Glutamatergic neuron (in vitro differentiated cells): ENCODE measurements around the gene RTN4RL2. TPM values are rescaled to one million over a fixed set of nuclear protein-coding genes. Genes with fewer than 3 reads are reported as not detected.

Experiments used
- DNase-seq: peaks from one replicate; pipeline ENCODE4 v3.0.0; 2022
- H3K27ac Mint-ChIP-seq: one replicate; pipeline ENCODE4 v1.8.0; 2020; ENCODE audit warnings: mild to moderate bottlenecking, mixed read lengths, inconsistent platforms; ENCODE audit not compliant: unreplicated experiment
- H3K27me3 Mint-ChIP-seq: one replicate; pipeline ENCODE4 v1.8.0; 2020; ENCODE audit warnings: mild to moderate bottlenecking, moderate library complexity, mixed read lengths, inconsistent platforms; ENCODE audit not compliant: unreplicated experiment
- H3K36me3 Mint-ChIP-seq: one replicate; pipeline ENCODE4 v1.8.0; 2020; ENCODE audit warnings: mild to moderate bottlenecking, mixed read lengths, inconsistent platforms; ENCODE audit not compliant: unreplicated experiment
- H3K4me1 Mint-ChIP-seq: one replicate; pipeline ENCODE4 v1.8.0; 2020; ENCODE audit warnings: mild to moderate bottlenecking, low read depth, mixed read lengths, inconsistent platforms; ENCODE audit not compliant: unreplicated experiment
- H3K4me3 Mint-ChIP-seq: one replicate; pipeline ENCODE4 v1.8.0; 2020; ENCODE audit warnings: mild to moderate bottlenecking, mixed read lengths, inconsistent platforms; ENCODE audit not compliant: unreplicated experiment
- H3K9me3 Mint-ChIP-seq: one replicate; pipeline ENCODE4 v1.8.0; 2020; ENCODE audit warnings: mild to moderate bottlenecking, moderate library complexity, mixed read lengths, inconsistent platforms; ENCODE audit not compliant: unreplicated experiment
- total RNA-seq: library from RNA; stranded (reverse); fragmentation: NEBNext Ultra II Directional; extraction: Animal tissue kit (Norgen Biotek cat#: 25700); gene quantifications from one replicate; pipeline ENCODE4 v1.2.1, GENCODE V29; 2021; ENCODE audit not compliant: unreplicated experiment
- TF ChIP-seq, protein P1 (sequence below): fragments of 200-600 bp; sonication (generic); IDR thresholded peaks from one replicate; pipeline ENCODE4 v1.5.0; 2021; ENCODE audit not compliant: partially characterized antibody, unreplicated experiment

RTN4RL2 gene
- total RNA-seq, 1 donor from 2014 or later: 119 TPM

DNA sequence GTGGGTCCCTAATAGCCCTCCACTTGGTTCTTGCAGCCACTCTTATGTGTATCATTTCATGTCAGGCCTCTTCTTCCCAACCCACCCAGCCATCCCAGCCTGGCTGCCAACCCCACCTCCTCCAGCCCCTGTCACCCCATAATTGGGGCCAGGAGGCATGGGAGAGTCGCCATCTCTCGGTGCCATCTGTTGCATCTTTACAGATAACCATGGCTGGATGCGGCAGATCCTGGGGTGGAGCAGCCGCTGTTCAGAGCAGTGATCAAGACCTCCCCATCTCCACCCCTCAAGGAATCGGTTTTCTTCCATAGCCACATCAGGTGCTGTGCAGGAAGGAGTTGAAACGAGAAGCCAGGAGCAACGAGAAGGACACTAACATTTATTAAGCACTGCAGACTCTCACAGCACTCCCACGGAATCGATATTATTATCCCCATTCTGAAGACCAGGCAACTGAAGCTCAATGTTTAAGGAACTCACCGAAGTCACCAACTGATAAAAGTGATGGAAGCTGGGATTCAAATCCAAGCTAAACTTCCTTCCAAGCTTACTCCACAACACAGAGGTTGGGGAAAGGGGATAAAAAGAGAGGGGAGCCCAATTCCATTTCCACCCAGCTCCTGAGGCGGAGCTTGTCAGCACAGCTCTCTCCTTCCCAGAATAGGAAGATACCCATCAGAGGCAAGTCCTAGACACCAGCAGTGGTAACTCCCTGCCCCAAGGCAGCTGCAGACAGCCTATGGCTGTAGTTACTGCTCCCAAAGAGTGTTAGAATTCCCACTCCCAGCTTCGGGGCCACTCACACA is 52.5 kb downstream of the RTN4RL2 start:
- TF ChIP-seq, protein P1, sequence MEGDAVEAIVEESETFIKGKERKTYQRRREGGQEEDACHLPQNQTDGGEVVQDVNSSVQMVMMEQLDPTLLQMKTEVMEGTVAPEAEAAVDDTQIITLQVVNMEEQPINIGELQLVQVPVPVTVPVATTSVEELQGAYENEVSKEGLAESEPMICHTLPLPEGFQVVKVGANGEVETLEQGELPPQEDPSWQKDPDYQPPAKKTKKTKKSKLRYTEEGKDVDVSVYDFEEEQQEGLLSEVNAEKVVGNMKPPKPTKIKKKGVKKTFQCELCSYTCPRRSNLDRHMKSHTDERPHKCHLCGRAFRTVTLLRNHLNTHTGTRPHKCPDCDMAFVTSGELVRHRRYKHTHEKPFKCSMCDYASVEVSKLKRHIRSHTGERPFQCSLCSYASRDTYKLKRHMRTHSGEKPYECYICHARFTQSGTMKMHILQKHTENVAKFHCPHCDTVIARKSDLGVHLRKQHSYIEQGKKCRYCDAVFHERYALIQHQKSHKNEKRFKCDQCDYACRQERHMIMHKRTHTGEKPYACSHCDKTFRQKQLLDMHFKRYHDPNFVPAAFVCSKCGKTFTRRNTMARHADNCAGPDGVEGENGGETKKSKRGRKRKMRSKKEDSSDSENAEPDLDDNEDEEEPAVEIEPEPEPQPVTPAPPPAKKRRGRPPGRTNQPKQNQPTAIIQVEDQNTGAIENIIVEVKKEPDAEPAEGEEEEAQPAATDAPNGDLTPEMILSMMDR: no peak
- no peak for DNase-seq
- Mint-ChIP-seq H3K27ac (no peak overlapping the region), H3K27me3 (peaks cover 15% of the 10 kb centered on the region), H3K36me3 (no peaks in the 10 kb centered on the region), H3K9me3 (peaks cover 2% of the 10 kb centered on the region), H3K4me3 (no peak overlapping the region), H3K4me1 (no peaks in the 10 kb centered on the region)

DNA sequence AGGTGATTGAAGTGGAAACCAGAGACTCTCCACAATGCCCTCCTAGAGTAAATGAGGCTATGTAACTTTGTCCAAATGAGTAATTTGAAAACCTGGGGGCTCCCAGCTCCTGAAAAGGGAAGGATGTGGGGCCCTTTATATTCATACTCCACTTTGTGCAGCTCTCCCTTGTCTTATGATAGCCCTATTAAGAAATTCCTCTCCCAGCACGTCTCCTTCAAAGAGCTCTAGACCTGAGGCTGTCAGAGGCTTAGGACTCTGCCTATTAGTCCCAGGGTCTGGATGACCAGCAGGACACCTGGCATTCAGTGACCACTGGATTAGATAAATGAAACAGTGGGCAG is 53.1 kb downstream of the RTN4RL2 start:
- no peaks in the 10 kb centered on the region for H3K36me3 Mint-ChIP-seq
- no peaks in the 10 kb centered on the region for H3K4me1 Mint-ChIP-seq
- DNase-seq: no peak
- peaks cover 15% of the 10 kb centered on the region for H3K27me3 Mint-ChIP-seq
- TF ChIP-seq, protein P1: no peak
- H3K27ac Mint-ChIP-seq: no peak overlapping the region
- no peak overlapping the region for H3K4me3 Mint-ChIP-seq
- H3K9me3 Mint-ChIP-seq: peaks cover 2% of the 10 kb centered on the region

DNA sequence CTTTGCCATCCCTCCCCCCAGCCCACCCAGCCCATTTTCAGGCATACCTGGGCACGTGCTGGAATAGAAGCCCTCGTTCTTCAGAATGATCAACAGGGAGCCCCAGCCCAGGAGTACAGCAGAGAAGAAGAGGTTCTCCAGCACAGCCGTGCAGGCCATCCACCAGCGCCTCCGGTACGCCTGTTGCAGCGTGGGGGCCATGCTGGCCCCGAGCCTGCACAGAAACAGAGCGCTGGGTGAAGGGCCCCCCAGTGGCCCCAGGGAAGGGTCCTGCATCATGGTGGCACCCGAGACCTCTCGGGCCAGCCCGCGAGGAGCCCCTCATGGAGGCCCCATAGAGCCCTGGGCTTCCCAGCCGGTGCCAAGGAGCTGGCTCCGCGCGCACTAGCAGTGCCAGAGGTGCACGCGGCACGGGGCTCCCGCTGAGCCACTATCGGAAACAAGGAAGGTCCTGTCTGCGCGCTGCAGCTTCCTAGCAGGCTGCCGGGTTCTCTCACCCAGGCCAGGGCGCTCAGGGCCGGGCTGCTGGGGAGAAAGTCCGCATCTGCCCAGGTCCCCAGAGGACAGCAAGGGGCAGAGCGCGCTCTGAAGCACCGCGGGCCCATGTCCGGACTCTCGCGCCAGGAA is 53.7 kb downstream of the RTN4RL2 start:
- Mint-ChIP-seq H3K36me3 (no peaks in the 10 kb centered on the region), H3K4me1 (no peaks in the 10 kb centered on the region), H3K9me3 (peaks cover 2% of the 10 kb centered on the region), H3K4me3 (peak overlapping the region; percentile 75), H3K27me3 (peaks cover 17% of the 10 kb centered on the region), H3K27ac (no peak overlapping the region)
- TF ChIP-seq, protein P1: no peak
- peak; percentile 42 for DNase-seq

DNA sequence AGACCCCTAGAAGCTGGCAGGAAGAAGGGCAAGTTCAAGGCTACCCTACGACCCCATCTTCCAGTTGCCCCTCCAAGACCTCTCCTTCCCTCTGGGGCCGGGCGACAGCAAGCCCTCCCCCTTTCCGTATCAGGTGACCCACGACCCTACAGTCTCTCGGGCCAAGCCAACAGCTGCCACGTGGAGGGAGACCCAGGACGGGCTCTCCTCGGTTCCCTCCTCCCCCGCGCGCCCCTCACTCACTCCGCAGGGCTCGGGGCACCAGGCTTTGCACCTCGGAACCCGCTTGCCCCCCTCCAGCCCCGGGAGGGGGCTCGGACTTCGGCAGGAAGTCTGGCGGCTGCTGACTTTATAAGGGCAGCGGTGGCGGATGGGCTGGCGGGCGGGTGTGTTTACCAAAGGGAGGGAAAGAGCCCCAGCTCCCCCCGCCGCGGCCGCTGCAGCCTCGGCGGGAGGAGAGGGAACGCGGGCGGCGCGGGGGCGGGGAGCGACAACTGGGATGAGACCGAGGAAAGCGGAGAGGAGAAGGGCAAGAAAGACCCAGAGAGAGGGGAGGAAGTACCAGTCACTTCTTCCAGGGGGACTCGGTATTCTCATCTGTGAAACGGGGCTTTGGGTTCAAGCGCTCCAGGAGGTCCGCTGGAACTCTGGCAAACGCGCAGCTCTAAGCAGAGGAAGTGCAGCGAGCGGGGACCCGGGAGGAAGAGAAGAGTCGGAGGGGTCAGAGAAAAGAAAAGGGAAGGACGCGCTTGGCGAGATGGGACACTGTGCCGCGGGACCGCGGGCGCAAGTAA is 54.4 kb downstream of the RTN4RL2 start:
- no peaks in the 10 kb centered on the region for H3K36me3 Mint-ChIP-seq
- no peak overlapping the region for H3K27ac Mint-ChIP-seq
- TF ChIP-seq, protein P1: no peak
- H3K27me3 Mint-ChIP-seq: peaks cover 16% of the 10 kb centered on the region
- peak overlapping the region; percentile 95 for H3K4me3 Mint-ChIP-seq
- peak; percentile 43 for DNase-seq
- H3K9me3 Mint-ChIP-seq: peaks cover 2% of the 10 kb centered on the region
- H3K4me1 Mint-ChIP-seq: no peaks in the 10 kb centered on the region
